ENCODE results near the gene MPPED2.

DNA sequence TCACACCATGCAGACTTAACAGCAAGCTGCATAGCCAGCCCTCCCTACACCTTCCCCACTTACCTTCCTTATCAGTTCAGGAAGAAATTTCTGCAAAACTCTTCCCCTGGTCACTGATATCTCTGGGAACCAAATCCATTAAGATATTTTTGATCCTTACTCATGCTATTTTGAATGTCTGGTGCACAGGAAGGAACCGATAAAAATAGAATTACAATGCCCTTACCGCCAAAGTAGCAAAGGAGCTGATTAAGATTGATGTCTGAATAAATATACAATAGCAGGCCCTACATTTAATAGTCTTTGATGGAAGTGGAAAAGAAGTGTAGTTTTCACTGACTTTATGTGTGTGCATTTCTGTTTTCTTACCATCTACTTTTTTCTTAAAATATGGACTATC, 117.3 kb downstream of the MPPED2 start:
- TF ChIP-seq GABPA (IDR thresholded peaks at IDR 0.05; ENCODE audit: low read depth), result no peak
- TF ChIP-seq, protein P1, sequence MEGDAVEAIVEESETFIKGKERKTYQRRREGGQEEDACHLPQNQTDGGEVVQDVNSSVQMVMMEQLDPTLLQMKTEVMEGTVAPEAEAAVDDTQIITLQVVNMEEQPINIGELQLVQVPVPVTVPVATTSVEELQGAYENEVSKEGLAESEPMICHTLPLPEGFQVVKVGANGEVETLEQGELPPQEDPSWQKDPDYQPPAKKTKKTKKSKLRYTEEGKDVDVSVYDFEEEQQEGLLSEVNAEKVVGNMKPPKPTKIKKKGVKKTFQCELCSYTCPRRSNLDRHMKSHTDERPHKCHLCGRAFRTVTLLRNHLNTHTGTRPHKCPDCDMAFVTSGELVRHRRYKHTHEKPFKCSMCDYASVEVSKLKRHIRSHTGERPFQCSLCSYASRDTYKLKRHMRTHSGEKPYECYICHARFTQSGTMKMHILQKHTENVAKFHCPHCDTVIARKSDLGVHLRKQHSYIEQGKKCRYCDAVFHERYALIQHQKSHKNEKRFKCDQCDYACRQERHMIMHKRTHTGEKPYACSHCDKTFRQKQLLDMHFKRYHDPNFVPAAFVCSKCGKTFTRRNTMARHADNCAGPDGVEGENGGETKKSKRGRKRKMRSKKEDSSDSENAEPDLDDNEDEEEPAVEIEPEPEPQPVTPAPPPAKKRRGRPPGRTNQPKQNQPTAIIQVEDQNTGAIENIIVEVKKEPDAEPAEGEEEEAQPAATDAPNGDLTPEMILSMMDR (IDR thresholded peaks at IDR 0.05; ENCODE audit: insufficient read depth, low read length), result no peak
- TF ChIP-seq POLR2AphosphoS5 (IDR thresholded peaks at IDR 0.05; ENCODE audit: low read depth), result no peak

All from HL-60 (cell line).